Measurements from ENCODE around the gene PSMB10.
"Not testable (repeated sequence)": the region's sequence is repeated elsewhere in the genome, so short reads cannot be mapped to it uniquely, and the experiment has no call there.

Gene PSMB10

GRCh38 chr16:67917852-67918236, 18.8 kb downstream of the PSMB10 start:
- no peak overlapping the region for H2BK15ac ChIP-seq (ENCODE audit: low read length)
- H4K8ac ChIP-seq (ENCODE audit: low read depth, low read length) = no peak overlapping the region
- peaks cover 25% of the 10 kb centered on the region for H3K79me1 ChIP-seq (ENCODE audit: low read depth, low read length)
- H2BK120ac ChIP-seq (ENCODE audit: low read depth, low read length) = no peak overlapping the region
- peaks cover 14 to 44% of the 10 kb centered on the region in 2 donors for H3K36me3 ChIP-seq (replicated peaks in 1 of 2; ENCODE audit: control insufficient read depth in 2 of 2, insufficient read depth in 2 of 2, low read length in 2 of 2)
- no peak overlapping the region for H2BK5ac ChIP-seq (ENCODE audit: low read length)
- no peak overlapping the region for H4K91ac ChIP-seq (ENCODE audit: low read depth, low read length, poor library complexity)
- no peak overlapping the region for H3K27ac ChIP-seq (replicated peaks; ENCODE audit: low read length)
- H3K9me3 ChIP-seq (replicated peaks in 1 of 2; ENCODE audit: control insufficient read depth in 2 of 2, insufficient read depth in 1 of 2, low read depth in 1 of 2, low read length in 2 of 2) = no peaks in the 10 kb centered on the region
- WGBS, 2 donors (ENCODE audit: extremely low coverage in 2 of 2, insufficient read length in 2 of 2, insufficient replicate concordance in 1 of 2) = no CpG with 5 or more reads among the region's 4 CpGs
- no peak overlapping the region for H2BK12ac ChIP-seq (ENCODE audit: low read length)
- H3K18ac ChIP-seq (ENCODE audit: low read length) = no peak overlapping the region
- H3K23ac ChIP-seq (ENCODE audit: low read depth, low read length, poor library complexity) = no peak overlapping the region
- DNase-seq (ENCODE audit: low spot score) = no peak
- no peaks in the 10 kb centered on the region for H3K27me3 ChIP-seq (ENCODE audit: control insufficient read depth in 3 of 3, insufficient read depth in 3 of 3, low read depth in 1 of 3, low read length in 3 of 3)
- no peak overlapping the region for H3K9ac ChIP-seq (ENCODE audit: low read depth, low read length, poor library complexity)
- no peak overlapping the region for H3K4ac ChIP-seq (ENCODE audit: low read length)
- H2AFZ ChIP-seq (ENCODE audit: low read length) = no peak overlapping the region
- H3K4me1 ChIP-seq (ENCODE audit: control insufficient read depth in 2 of 2, insufficient read depth in 1 of 2, low read depth in 1 of 2, low read length in 2 of 2) = peaks cover 0 to 2% of the 10 kb centered on the region in 2 donors
- H3K14ac ChIP-seq (ENCODE audit: low read length) = no peak overlapping the region
- no peak overlapping the region for H3K4me3 ChIP-seq (ENCODE audit: low read length in 2 of 2)
- H3K4me2 ChIP-seq (ENCODE audit: insufficient read depth, low read length, poor library complexity, severe bottlenecking) = no peak overlapping the region
- H2AK5ac ChIP-seq (ENCODE audit: low read depth, low read length) = no peak overlapping the region

GRCh38 chr16:67917140-67917851, 19.4 kb downstream of the PSMB10 start:
- H4K91ac ChIP-seq (ENCODE audit: low read depth, low read length, poor library complexity) = no peak overlapping the region
- no peak overlapping the region for H3K27ac ChIP-seq (replicated peaks; ENCODE audit: low read length)
- H3K27me3 ChIP-seq (ENCODE audit: control insufficient read depth in 3 of 3, insufficient read depth in 3 of 3, low read depth in 1 of 3, low read length in 3 of 3) = no peaks in the 10 kb centered on the region

GRCh38 chr16:67915831-67916723, 20.6 kb downstream of the PSMB10 start:
- H3K79me1 ChIP-seq (ENCODE audit: low read depth, low read length) = peaks cover 25% of the 10 kb centered on the region
- H3K27ac ChIP-seq (replicated peaks; ENCODE audit: low read length) = no peak overlapping the region
- no peak overlapping the region for H2AK5ac ChIP-seq (ENCODE audit: low read depth, low read length)
- H3K36me3 ChIP-seq (replicated peaks in 1 of 2; ENCODE audit: control insufficient read depth in 2 of 2, insufficient read depth in 2 of 2, low read length in 2 of 2) = peaks cover 16 to 51% of the 10 kb centered on the region in 2 donors
- H2AFZ ChIP-seq (ENCODE audit: low read length) = no peak overlapping the region
- H4K91ac ChIP-seq (ENCODE audit: low read depth, low read length, poor library complexity) = no peak overlapping the region
- H3K4me3 ChIP-seq (ENCODE audit: low read length in 2 of 2) = no peak overlapping the region
- H2BK15ac ChIP-seq (ENCODE audit: low read length) = no peak overlapping the region
- H3K18ac ChIP-seq (ENCODE audit: low read length) = no peak overlapping the region
- no peak overlapping the region for H2BK12ac ChIP-seq (ENCODE audit: low read length)
- H2BK120ac ChIP-seq (ENCODE audit: low read depth, low read length) = no peak overlapping the region
- no peak overlapping the region for H3K4ac ChIP-seq (ENCODE audit: low read length)
- DNase-seq (ENCODE audit: low spot score) = no peak
- H3K4me1 ChIP-seq (ENCODE audit: control insufficient read depth in 2 of 2, insufficient read depth in 1 of 2, low read depth in 1 of 2, low read length in 2 of 2) = peaks cover 0 to 2% of the 10 kb centered on the region in 2 donors
- H3K4me2 ChIP-seq (ENCODE audit: insufficient read depth, low read length, poor library complexity, severe bottlenecking) = no peak overlapping the region
- no peak overlapping the region for H2BK5ac ChIP-seq (ENCODE audit: low read length)
- H4K8ac ChIP-seq (ENCODE audit: low read depth, low read length) = no peak overlapping the region
- H3K9me3 ChIP-seq (replicated peaks in 1 of 2; ENCODE audit: control insufficient read depth in 2 of 2, insufficient read depth in 1 of 2, low read depth in 1 of 2, low read length in 2 of 2) = no peaks in the 10 kb centered on the region
- H3K9ac ChIP-seq (ENCODE audit: low read depth, low read length, poor library complexity) = peak overlapping the region; percentile 12
- H3K23ac ChIP-seq (ENCODE audit: low read depth, low read length, poor library complexity) = no peak overlapping the region
- no CpG with 5 or more reads among the region's 7 CpGs for WGBS, 2 donors (ENCODE audit: extremely low coverage in 2 of 2, insufficient read length in 2 of 2, insufficient replicate concordance in 1 of 2)
- H3K14ac ChIP-seq (ENCODE audit: low read length) = no peak overlapping the region
- no peaks in the 10 kb centered on the region for H3K27me3 ChIP-seq (ENCODE audit: control insufficient read depth in 3 of 3, insufficient read depth in 3 of 3, low read depth in 1 of 3, low read length in 3 of 3)

More at GRCh38 chr16:67917140-67917851, 19.4 kb downstream of the PSMB10 start:
- Histone ChIP-seq H3K4ac (ENCODE audit: low read length) (no peak overlapping the region), H2BK5ac (ENCODE audit: low read length) (no peak overlapping the region), H2AK5ac (ENCODE audit: low read depth, low read length) (no peak overlapping the region), H2BK120ac (ENCODE audit: low read depth, low read length) (no peak overlapping the region), H3K23ac (ENCODE audit: low read depth, low read length, poor library complexity) (no peak overlapping the region), H3K9ac (ENCODE audit: low read depth, low read length, poor library complexity) (no peak overlapping the region), H3K14ac (ENCODE audit: low read length) (peak overlapping the region; percentile 17), H3K18ac (ENCODE audit: low read length) (no peak overlapping the region), H3K4me2 (ENCODE audit: insufficient read depth, low read length, poor library complexity, severe bottlenecking) (no peak overlapping the region), H2AFZ (ENCODE audit: low read length) (no peak overlapping the region), H3K79me1 (ENCODE audit: low read depth, low read length) (peaks cover 25% of the 10 kb centered on the region), H3K36me3 (replicated peaks in 1 of 2; ENCODE audit: control insufficient read depth in 2 of 2, insufficient read depth in 2 of 2, low read length in 2 of 2) (peaks cover 14 to 40% of the 10 kb centered on the region in 2 donors), H4K8ac (ENCODE audit: low read depth, low read length) (peak overlapping the region; percentile 65), H3K9me3 (replicated peaks in 1 of 2; ENCODE audit: control insufficient read depth in 2 of 2, insufficient read depth in 1 of 2, low read depth in 1 of 2, low read length in 2 of 2) (no peaks in the 10 kb centered on the region), H2BK12ac (ENCODE audit: low read length) (no peak overlapping the region), H3K4me3 (ENCODE audit: low read length in 2 of 2) (no peak overlapping the region), H2BK15ac (ENCODE audit: low read length) (no peak overlapping the region), H3K4me1 (ENCODE audit: control insufficient read depth in 2 of 2, insufficient read depth in 1 of 2, low read depth in 1 of 2, low read length in 2 of 2) (peaks cover 0 to 2% of the 10 kb centered on the region in 2 donors)
- WGBS, 2 donors (ENCODE audit: extremely low coverage in 2 of 2, insufficient read length in 2 of 2, insufficient replicate concordance in 1 of 2) = no CpG with 5 or more reads among the region's 6 CpGs
- no peak for DNase-seq (ENCODE audit: low spot score)

GRCh38 chr16:67915496-67915769, 21.2 kb downstream of the PSMB10 start:
- H3K23ac ChIP-seq (ENCODE audit: low read depth, low read length, poor library complexity); H3K9ac ChIP-seq (ENCODE audit: low read depth, low read length, poor library complexity); H3K4me1 ChIP-seq (ENCODE audit: control insufficient read depth in 2 of 2, insufficient read depth in 1 of 2, low read depth in 1 of 2, low read length in 2 of 2); H3K4me3 ChIP-seq (ENCODE audit: low read length in 2 of 2); DNase-seq (ENCODE audit: low spot score); H4K8ac ChIP-seq (ENCODE audit: low read depth, low read length); H3K27ac ChIP-seq (replicated peaks; ENCODE audit: low read length); H4K91ac ChIP-seq (ENCODE audit: low read depth, low read length, poor library complexity); H3K4ac ChIP-seq (ENCODE audit: low read length); H2AFZ ChIP-seq (ENCODE audit: low read length); H3K14ac ChIP-seq (ENCODE audit: low read length); H3K18ac ChIP-seq (ENCODE audit: low read length); H3K9me3 ChIP-seq (replicated peaks in 1 of 2; ENCODE audit: control insufficient read depth in 2 of 2, insufficient read depth in 1 of 2, low read depth in 1 of 2, low read length in 2 of 2); H3K27me3 ChIP-seq (ENCODE audit: control insufficient read depth in 3 of 3, insufficient read depth in 3 of 3, low read depth in 1 of 3, low read length in 3 of 3); H2BK120ac ChIP-seq (ENCODE audit: low read depth, low read length); H2BK15ac ChIP-seq (ENCODE audit: low read length); H2BK5ac ChIP-seq (ENCODE audit: low read length); H2BK12ac ChIP-seq (ENCODE audit: low read length); H3K4me2 ChIP-seq (ENCODE audit: insufficient read depth, low read length, poor library complexity, severe bottlenecking); H2AK5ac ChIP-seq (ENCODE audit: low read depth, low read length): not testable (repeated sequence)
- no CpG with 5 or more reads among the region's 2 CpGs for WGBS, 2 donors (ENCODE audit: extremely low coverage in 2 of 2, insufficient read length in 2 of 2, insufficient replicate concordance in 1 of 2)
- H3K79me1 ChIP-seq (ENCODE audit: low read depth, low read length) = peaks cover 22% of the 10 kb centered on the region
- H3K36me3 ChIP-seq (replicated peaks in 1 of 2; ENCODE audit: control insufficient read depth in 2 of 2, insufficient read depth in 2 of 2, low read length in 2 of 2) = peaks cover 16 to 54% of the 10 kb centered on the region in 2 donors

Measured in neuronal stem cell (in vitro differentiated cells).